OCI-LY7 (cell line): ENCODE measurements around the gene CTU2. TPM values are rescaled to one million over a fixed set of nuclear protein-coding genes. Genes with fewer than 3 reads are reported as not detected.

Experiments used
- BruUV-seq: library from RNA; stranded (reverse); fragments of 400-500 nt; replicated peaks from 2 replicates; lab custom pipeline; 2021; lab: Mats Ljungman, UMichigan
- CTCF ChIA-PET: fragments of 300-600 bp; sonication (Branson Sonifier 250); formaldehyde crosslinking; loops from one replicate; lab custom pipeline; 2022; ENCODE audit warnings: antibody characterized with exemption; ENCODE audit not compliant: unreplicated experiment; lab: Charles Lee
- POLR2A ChIA-PET: fragments of 300-600 bp; sonication (Branson Sonifier 250); formaldehyde crosslinking; loops from one replicate; lab custom pipeline; 2022; ENCODE audit warnings: antibody characterized with exemption; lab: Charles Lee
- DNase-seq: peaks from one replicate; pipeline ENCODE4 v3.0.0-alpha.2; 2015; ENCODE audit warnings: low spot score
- H2AFZ ChIP-seq: fragments of 200-600 bp; sonication (generic), shearing (Covaris generic); 2 replicates; pipeline ENCODE4 v1.6.1; 2014; ENCODE audit warnings: mild to moderate bottlenecking, antibody characterized with exemption, low read length, moderate library complexity
- H3K27ac ChIP-seq: fragments of 200-600 bp; sonication (generic); 2 replicates; pipeline ENCODE4 v1.5.1; 2014; ENCODE audit warnings: mixed run types, low read depth, mild to moderate bottlenecking, moderate library complexity, low read length, inconsistent platforms; ENCODE audit not compliant: poor library complexity, severe bottlenecking
- H3K36me3 ChIP-seq: fragments of 200-600 bp; sonication (generic); 2 replicates; pipeline ENCODE4 v1.6.1; 2014; ENCODE audit warnings: mild to moderate bottlenecking, antibody characterized with exemption, low read length, moderate library complexity, mixed read lengths; ENCODE audit not compliant: insufficient read depth
- H3K4me1 ChIP-seq: fragments of 200-600 bp; sonication (generic); 2 replicates; pipeline ENCODE4 v1.5.1; 2014; ENCODE audit warnings: mild to moderate bottlenecking, low read length; ENCODE audit not compliant: insufficient read depth, poor library complexity, severe bottlenecking
- H3K4me2 ChIP-seq: fragments of 200-600 bp; sonication (generic); 2 replicates; pipeline ENCODE4 v1.6.1; 2014; ENCODE audit warnings: mild to moderate bottlenecking, low read length
- H3K4me3 ChIP-seq: fragments of 200-600 bp; sonication (generic); 2 replicates; pipeline ENCODE4 v1.5.1; 2014; ENCODE audit warnings: mild to moderate bottlenecking, low read depth, low read length; ENCODE audit not compliant: poor library complexity, severe bottlenecking
- H3K79me2 ChIP-seq: fragments of 200-600 bp; sonication (generic); 2 replicates; pipeline ENCODE4 v1.6.1; 2016; ENCODE audit warnings: low read depth, mild to moderate bottlenecking, low read length, moderate library complexity, mixed read lengths; ENCODE audit not compliant: insufficient read depth
- H3K9me2 ChIP-seq: fragments of 200-600 bp; sonication (generic); 2 replicates; pipeline ENCODE4 v1.6.1; 2016; ENCODE audit warnings: mild to moderate bottlenecking, low read length, mixed read lengths; ENCODE audit not compliant: insufficient read depth
- H3K9me3 ChIP-seq: fragments of 200-600 bp; sonication (generic); 2 replicates; pipeline ENCODE4 v1.6.1; 2014; ENCODE audit warnings: mild to moderate bottlenecking, mixed run types, low read length, mixed read lengths
- H4K20me1 ChIP-seq: fragments of 200-600 bp; sonication (generic); 2 replicates; pipeline ENCODE4 v1.6.1; 2014; ENCODE audit warnings: mild to moderate bottlenecking, antibody characterized with exemption, low read length, moderate library complexity, mixed read lengths; ENCODE audit not compliant: insufficient read depth
- EZH2phosphoT487 ChIP-seq: fragments of 200-600 bp; sonication (generic); IDR thresholded peaks from 2 replicates; pipeline ENCODE4 v1.6.1; 2018; ENCODE audit warnings: low read depth, borderline replicate concordance, mild to moderate bottlenecking, mixed run types, antibody characterized with exemption, low read length, moderate library complexity, mixed read lengths
- intact Hi-C: fragments of 100-400 bp; cut with micrococcal nuclease; formaldehyde crosslinking; loops from one replicate; pipeline ENCODE4 v1.10.0; 2022; ENCODE audit not compliant: unreplicated experiment
- total RNA-seq, 2 experiments: library from RNA; depleted of rRNA in 1 of 2; stranded (reverse); fragments of >200 nt in 1 of 2; shearing (Covaris generic) in 1 of 2; gene quantifications; 2 replicates each; pipeline ENCODE4 v1.2.3, GENCODE V29; 2014 to 2022
- TF ChIP-seq, protein P1 (sequence below): fragments of 200-600 bp; sonication (generic); conservative IDR thresholded peaks from 2 replicates; pipeline ENCODE4 v1.5.1; 2014; ENCODE audit warnings: mild to moderate bottlenecking, antibody characterized with exemption, low read length, moderate library complexity, mixed read lengths

The CTU2 gene
- total RNA-seq, 2 experiments from 2014 or later, result 21.9 to 24.4 TPM

DNA sequence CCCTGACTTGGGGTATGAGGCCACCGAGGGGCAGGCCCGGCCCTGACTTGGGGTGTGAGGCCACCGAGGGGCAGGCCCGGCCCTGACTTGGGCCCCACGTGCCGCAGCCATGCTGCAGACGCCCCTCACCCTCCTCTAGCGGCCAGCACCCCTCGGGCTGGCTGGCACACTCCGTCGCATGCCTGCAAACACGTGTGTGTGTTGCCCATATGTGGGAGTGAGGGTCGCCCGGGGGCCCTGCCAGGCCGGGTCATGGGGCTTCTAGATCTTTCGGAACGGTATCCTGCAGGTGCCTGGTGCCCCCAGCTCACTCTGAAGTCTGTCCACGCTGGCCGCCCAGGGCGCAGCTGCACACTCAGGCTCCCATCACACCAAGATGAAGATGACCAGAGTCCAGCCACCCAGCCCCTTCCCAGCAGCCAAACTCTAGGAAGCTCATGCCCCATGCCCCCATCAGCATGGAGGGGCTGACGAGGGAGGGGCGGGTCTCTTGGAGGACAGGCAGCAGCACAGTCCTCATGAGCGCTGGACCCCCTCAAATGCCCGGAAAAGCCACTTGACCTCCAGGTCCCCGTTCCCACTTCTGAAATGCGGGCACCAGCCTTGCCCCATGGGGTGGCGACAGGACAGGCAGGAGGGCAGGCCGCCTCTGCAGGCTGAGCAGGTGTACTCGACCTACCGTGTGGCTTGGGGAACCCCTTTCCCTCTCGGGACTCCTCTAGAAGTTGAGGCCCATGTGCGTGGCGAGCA, 33.8 kb downstream of the CTU2 start:
- no TSS peak for BruUV-seq
- Histone ChIP-seq H4K20me1 (no peaks in the 10 kb centered on the region; the same call in 1 of the 2 replicates), H3K36me3 (peaks cover 17% of the 10 kb centered on the region; the same call in 1 of the 2 replicates), H3K4me1 (peaks cover 43% of the 10 kb centered on the region), H3K9me2 (no peaks in the 10 kb centered on the region), H3K9me3 (no peaks in the 10 kb centered on the region), H3K4me2 (no peak overlapping the region), H3K4me3 (no peak overlapping the region), H2AFZ (no peak overlapping the region), H3K79me2 (no peaks in the 10 kb centered on the region), H3K27ac (no peak overlapping the region)
- no peak for DNase-seq
- TF ChIP-seq EZH2phosphoT487, result no peak
- TF ChIP-seq, protein P1, sequence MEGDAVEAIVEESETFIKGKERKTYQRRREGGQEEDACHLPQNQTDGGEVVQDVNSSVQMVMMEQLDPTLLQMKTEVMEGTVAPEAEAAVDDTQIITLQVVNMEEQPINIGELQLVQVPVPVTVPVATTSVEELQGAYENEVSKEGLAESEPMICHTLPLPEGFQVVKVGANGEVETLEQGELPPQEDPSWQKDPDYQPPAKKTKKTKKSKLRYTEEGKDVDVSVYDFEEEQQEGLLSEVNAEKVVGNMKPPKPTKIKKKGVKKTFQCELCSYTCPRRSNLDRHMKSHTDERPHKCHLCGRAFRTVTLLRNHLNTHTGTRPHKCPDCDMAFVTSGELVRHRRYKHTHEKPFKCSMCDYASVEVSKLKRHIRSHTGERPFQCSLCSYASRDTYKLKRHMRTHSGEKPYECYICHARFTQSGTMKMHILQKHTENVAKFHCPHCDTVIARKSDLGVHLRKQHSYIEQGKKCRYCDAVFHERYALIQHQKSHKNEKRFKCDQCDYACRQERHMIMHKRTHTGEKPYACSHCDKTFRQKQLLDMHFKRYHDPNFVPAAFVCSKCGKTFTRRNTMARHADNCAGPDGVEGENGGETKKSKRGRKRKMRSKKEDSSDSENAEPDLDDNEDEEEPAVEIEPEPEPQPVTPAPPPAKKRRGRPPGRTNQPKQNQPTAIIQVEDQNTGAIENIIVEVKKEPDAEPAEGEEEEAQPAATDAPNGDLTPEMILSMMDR, result no peak
- intact Hi-C loops, result loop anchor here (5.0 kb wide), 2 partner anchors 432 to 477 kb away; partner anchors contain the start of genes CDH15 and ZNF778
- ChIA-PET CTCF (no interaction called here), POLR2A (no interaction called here)

DNA sequence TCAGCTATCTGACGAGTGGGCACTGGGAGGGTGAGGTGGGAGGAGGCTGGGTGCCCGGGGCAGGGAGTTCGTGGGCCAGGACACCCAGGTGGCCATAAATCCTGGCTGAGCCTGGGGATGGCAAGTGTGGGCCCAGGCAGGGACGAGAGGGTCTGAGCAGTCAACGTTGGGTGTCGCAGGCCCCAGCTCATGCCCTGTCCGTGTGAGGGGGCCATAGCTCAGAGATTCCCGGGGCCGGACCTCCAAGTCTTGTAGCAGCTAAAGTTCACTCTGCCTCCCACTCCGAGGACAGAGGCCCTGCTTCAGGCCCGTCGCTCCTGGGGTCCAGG, 34.4 kb downstream of the CTU2 start:
- H3K4me3 ChIP-seq, result no peak overlapping the region
- H3K4me2 ChIP-seq, result no peak overlapping the region
- H3K9me3 ChIP-seq, result no peaks in the 10 kb centered on the region
- POLR2A ChIA-PET, result no interaction called here
- intact Hi-C loops, result no loop called here
- no peaks in the 10 kb centered on the region for H4K20me1 ChIP-seq
- H3K9me2 ChIP-seq, result no peaks in the 10 kb centered on the region
- no peaks in the 10 kb centered on the region for H3K79me2 ChIP-seq
- CTCF ChIA-PET, result no interaction called here
- peaks cover 49% of the 10 kb centered on the region for H3K4me1 ChIP-seq
- peaks cover 12% of the 10 kb centered on the region; the same call in 1 of the 2 replicates for H3K36me3 ChIP-seq
- TF ChIP-seq, protein P1, result no peak
- TF ChIP-seq EZH2phosphoT487, result no peak
- DNase-seq, result no peak
- BruUV-seq, result no TSS peak
- no peak overlapping the region for H3K27ac ChIP-seq
- no peak overlapping the region for H2AFZ ChIP-seq

DNA sequence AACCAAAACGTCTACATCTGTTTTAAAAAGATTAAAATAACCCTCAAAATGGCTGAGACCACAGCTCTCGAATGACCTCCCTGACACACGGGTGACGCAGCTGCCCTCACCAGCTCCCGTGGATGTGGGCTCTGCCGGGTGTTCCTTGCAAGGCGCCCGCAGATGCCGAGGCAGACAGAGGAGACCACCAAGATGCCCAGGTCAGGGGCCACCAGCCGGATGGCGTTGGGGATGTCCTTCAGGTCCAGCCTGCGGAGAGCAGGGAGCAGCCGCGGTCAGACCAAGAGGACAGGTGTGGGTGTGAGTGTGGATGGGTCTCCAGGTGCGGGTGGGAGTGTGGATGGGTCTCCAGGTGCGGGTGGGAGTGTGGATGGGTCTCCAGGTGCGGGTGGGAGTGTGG, 35.1 kb downstream of the CTU2 start:
- no peaks in the 10 kb centered on the region for H3K79me2 ChIP-seq
- no peak overlapping the region for H3K4me2 ChIP-seq
- TF ChIP-seq, protein P1, result no peak
- TF ChIP-seq EZH2phosphoT487, result no peak
- no peak overlapping the region for H3K27ac ChIP-seq
- BruUV-seq, result no TSS peak
- intact Hi-C loops, result no loop called here
- H3K9me2 ChIP-seq, result no peaks in the 10 kb centered on the region
- H3K4me1 ChIP-seq, result peaks cover 55% of the 10 kb centered on the region
- no peaks in the 10 kb centered on the region for H4K20me1 ChIP-seq
- ChIA-PET POLR2A (no interaction called here), CTCF (no interaction called here)
- no peaks in the 10 kb centered on the region for H3K9me3 ChIP-seq
- DNase-seq, result no peak
- H2AFZ ChIP-seq, result no peak overlapping the region
- H3K4me3 ChIP-seq, result no peak overlapping the region
- H3K36me3 ChIP-seq, result peaks cover 8% of the 10 kb centered on the region; the same call in 1 of the 2 replicates
